ENCODE data around the gene SUMF1.
"Not testable (repeated sequence)": the region's sequence is repeated elsewhere in the genome, so short reads cannot be mapped to it uniquely, and the experiment has no call there.

- TF ChIP-seq CTCF, POLR2A (IDR thresholded peaks at IDR 0.05): not testable (repeated sequence)
These were observed 137.3 kb downstream of the SUMF1 start for GRCh38 chr3:4329806-4330205.

Measured in adrenal gland (tissue), 5 donors.